Loucy (cell line): ENCODE data around the gene KIR3DL1.

ENCODE experiments used
- H2AFZ ChIP-seq: fragments of 200-600 bp; sonication (generic); 2 replicates; pipeline ENCODE4 v1.6.0; 2016; ENCODE audit warnings: antibody characterized with exemption, mild to moderate bottlenecking, low read length, moderate library complexity
- H3F3A ChIP-seq: fragments of 200-600 bp; 2 replicates; pipeline ENCODE4 v1.6.0; 2016; ENCODE audit warnings: antibody characterized with exemption, low read depth, mild to moderate bottlenecking
- H3K27me3 ChIP-seq: fragments of 200-600 bp; sonication (generic); 2 replicates; pipeline ENCODE4 v1.6.1; 2014; ENCODE audit warnings: low read length, mild to moderate bottlenecking; ENCODE audit not compliant: insufficient read depth, poor library complexity, severe bottlenecking
- H3K36me3 ChIP-seq: fragments of 200-600 bp; sonication (generic); 2 replicates; pipeline ENCODE4 v1.6.1; 2016; ENCODE audit warnings: low read length; ENCODE audit not compliant: insufficient read depth
- H3K4me1 ChIP-seq: fragments of 200-600 bp; sonication (generic); 2 replicates; pipeline ENCODE4 v1.5.1; 2014; ENCODE audit warnings: low read length, mild to moderate bottlenecking; ENCODE audit not compliant: insufficient read depth, poor library complexity, severe bottlenecking
- H3K4me2 ChIP-seq: fragments of 200-600 bp; sonication (generic); 2 replicates; pipeline ENCODE4 v1.6.0; 2014; ENCODE audit warnings: antibody characterized with exemption, low read length, low read depth, mild to moderate bottlenecking; ENCODE audit not compliant: poor library complexity, severe bottlenecking
- H3K4me3 ChIP-seq: fragments of 200-600 bp; sonication (generic); 2 replicates; pipeline ENCODE4 v1.5.1; 2014; ENCODE audit warnings: low read length, mild to moderate bottlenecking, mixed read lengths; ENCODE audit not compliant: poor library complexity, severe bottlenecking
- H3K79me2 ChIP-seq: fragments of 200-600 bp; sonication (generic); 2 replicates; pipeline ENCODE4 v1.6.1; 2014; ENCODE audit warnings: low read length; ENCODE audit not compliant: insufficient read depth
- H3K9ac ChIP-seq: fragments of 200-600 bp; sonication (generic); 2 replicates; pipeline ENCODE4 v1.6.0; 2014; ENCODE audit warnings: mild to moderate bottlenecking, low read depth, low read length, moderate library complexity; ENCODE audit not compliant: poor library complexity, severe bottlenecking
- H3K9me2 ChIP-seq: fragments of 200-600 bp; sonication (generic); replicated peaks from 2 replicates; pipeline ENCODE4 v1.6.1; 2016; ENCODE audit warnings: low read depth, low read length, mixed read lengths
- H3K9me3 ChIP-seq: fragments of 200-600 bp; sonication (generic); 2 replicates; pipeline ENCODE4 v1.6.1; 2014; ENCODE audit warnings: mild to moderate bottlenecking, antibody characterized with exemption, low read length, low read depth; ENCODE audit not compliant: insufficient read depth
- H4K20me1 ChIP-seq: fragments of 200-600 bp; sonication (generic); 2 replicates; pipeline ENCODE4 v1.6.0; 2014; ENCODE audit warnings: antibody characterized with exemption, low read length, mild to moderate bottlenecking; ENCODE audit not compliant: insufficient read depth, poor library complexity, severe bottlenecking
- CTCF ChIP-seq: fragments of 200-600 bp; sonication (generic); conservative IDR thresholded peaks from 2 replicates; pipeline ENCODE4 v1.5.1; 2014; ENCODE audit warnings: mild to moderate bottlenecking, antibody characterized with exemption, low read length
- EZH2phosphoT487 ChIP-seq: fragments of 200-600 bp; IDR thresholded peaks from 2 replicates; pipeline ENCODE4 v1.6.1; 2018; ENCODE audit warnings: antibody characterized with exemption, mild to moderate bottlenecking, moderate library complexity, borderline replicate concordance

The KIR3DL1 gene

GRCh38 chr19:54790711-54791110, 25.6 kb upstream of the KIR3DL1 start:
- TF ChIP-seq CTCF = no peak
- TF ChIP-seq EZH2phosphoT487 = no peak
- H3F3A ChIP-seq = no peaks in the 10 kb centered on the region
- H3K9me3 ChIP-seq = no peaks in the 10 kb centered on the region
- no peaks in the 10 kb centered on the region for H3K9me2 ChIP-seq
- no peaks in the 10 kb centered on the region for H3K36me3 ChIP-seq
- H3K4me3 ChIP-seq = no peak overlapping the region
- H2AFZ ChIP-seq = no peak overlapping the region
- no peak overlapping the region for H3K4me2 ChIP-seq
- H3K27me3 ChIP-seq = no peaks in the 10 kb centered on the region
- no peak overlapping the region for H3K9ac ChIP-seq
- H4K20me1 ChIP-seq = no peaks in the 10 kb centered on the region
- H3K79me2 ChIP-seq = no peaks in the 10 kb centered on the region
- H3K4me1 ChIP-seq = peaks cover 5% of the 10 kb centered on the region

- Histone ChIP-seq H3K27me3 (no peaks in the 10 kb centered on the region), H3K36me3 (no peaks in the 10 kb centered on the region), H3F3A (no peaks in the 10 kb centered on the region), H3K4me2 (no peak overlapping the region), H4K20me1 (no peaks in the 10 kb centered on the region), H3K9me2 (no peaks in the 10 kb centered on the region), H2AFZ (no peak overlapping the region), H3K9me3 (no peaks in the 10 kb centered on the region), H3K9ac (no peak overlapping the region), H3K4me1 (peaks cover 5% of the 10 kb centered on the region), H3K4me3 (no peak overlapping the region), H3K79me2 (no peaks in the 10 kb centered on the region)
- TF ChIP-seq CTCF (no peak), EZH2phosphoT487 (no peak)
Measured at GRCh38 chr19:54791476-54791875, 24.8 kb upstream of the KIR3DL1 start.

GRCh38 chr19:54792814-54793213, 23.5 kb upstream of the KIR3DL1 start:
- TF ChIP-seq CTCF (no peak), EZH2phosphoT487 (no peak)
- peak overlapping the region; percentile 67 for H3K4me3 ChIP-seq
- no peaks in the 10 kb centered on the region for H3K9me3 ChIP-seq
- H3K4me2 ChIP-seq = peak overlapping the region; percentile 66
- peak overlapping the region; percentile 92 for H2AFZ ChIP-seq
- no peaks in the 10 kb centered on the region for H3K79me2 ChIP-seq
- H3K9me2 ChIP-seq = no peaks in the 10 kb centered on the region
- peak overlapping the region; percentile 29 for H3K9ac ChIP-seq
- no peaks in the 10 kb centered on the region for H3K36me3 ChIP-seq
- H3F3A ChIP-seq = no peaks in the 10 kb centered on the region
- H3K27me3 ChIP-seq = no peaks in the 10 kb centered on the region
- H4K20me1 ChIP-seq = no peaks in the 10 kb centered on the region
- H3K4me1 ChIP-seq = peaks cover 5% of the 10 kb centered on the region
